GM18507 (cell line): Measurements from ENCODE around the gene FAM20C.

Source experiments
- DNase-seq: peaks from one replicate; pipeline ENCODE4 v3.0.0; 2011; ENCODE audit warnings: low read depth; ENCODE audit not compliant: insufficient read length; ENCODE audit errors: extremely low spot score
- FAIRE-seq: peaks from 2 replicates; lab custom pipeline; 2011; peaks lifted over from hg19 to GRCh38; lab: Jason Lieb, UNC

The FAM20C gene

GRCh38 chr7:274266-274665 is 81.9 kb downstream of the FAM20C start:
- FAIRE-seq, result no peak
- DNase-seq, result no peak

GRCh38 chr7:276230-276835 is 84.0 kb downstream of the FAM20C start:
- FAIRE-seq (no peak), DNase-seq (no peak)

GRCh38 chr7:277228-277627 is 84.9 kb downstream of the FAM20C start:
- DNase-seq, result no peak
- FAIRE-seq, result no peak

GRCh38 chr7:278081-278480 is 85.7 kb downstream of the FAM20C start:
- no peak for FAIRE-seq
- no peak for DNase-seq

- no peak for FAIRE-seq
- DNase-seq, result no peak
Observed at GRCh38 chr7:279821-280220, 87.5 kb downstream of the FAM20C start.

- FAIRE-seq (no peak), DNase-seq (no peak)
Observed at GRCh38 chr7:280461-280860, 88.1 kb downstream of the FAM20C start.

GRCh38 chr7:281637-282036 is 89.3 kb downstream of the FAM20C start:
- FAIRE-seq (no peak), DNase-seq (no peak)

- FAIRE-seq (no peak), DNase-seq (no peak)
Observed at GRCh38 chr7:282621-283020, 90.2 kb downstream of the FAM20C start.

- FAIRE-seq (no peak), DNase-seq (no peak)
Observed at GRCh38 chr7:284762-285722, 92.7 kb downstream of the FAM20C start.

- FAIRE-seq, result no peak
- DNase-seq, result no peak
Observed at GRCh38 chr7:285731-286130, 93.4 kb downstream of the FAM20C start.

- DNase-seq, result no peak
- no peak for FAIRE-seq
Observed at GRCh38 chr7:286266-286665, 93.9 kb downstream of the FAM20C start.

- FAIRE-seq, result no peak
- no peak for DNase-seq
Observed at GRCh38 chr7:288671-289101, 96.3 kb downstream of the FAM20C start.

- FAIRE-seq, result no peak
- DNase-seq, result no peak
Observed at GRCh38 chr7:289209-289755, 96.9 kb downstream of the FAM20C start.

- FAIRE-seq, result no peak
- DNase-seq, result no peak
Observed at GRCh38 chr7:289756-290553, 97.6 kb downstream of the FAM20C start, which contains the start of gene FOXL3. TSS of gene FOXL3 (plus strand) at chr7:290170. CDS start at chr7:290170, 0 bp downstream.

- DNase-seq, result no peak
- FAIRE-seq, result no peak
Observed at GRCh38 chr7:290554-291372, 98.4 kb downstream of the FAM20C start.

- no peak for DNase-seq
- FAIRE-seq, result no peak
Observed at GRCh38 chr7:291373-292092, 99.2 kb downstream of the FAM20C start.

GRCh38 chr7:292226-292625 is 99.9 kb downstream of the FAM20C start:
- DNase-seq, result no peak
- no peak for FAIRE-seq

GRCh38 chr7:292826-293225 is 100.5 kb downstream of the FAM20C start:
- FAIRE-seq, result no peak

More at GRCh38 chr7:292826-293225, 100.5 kb downstream of the FAM20C start:
- no peak for DNase-seq
